Stimulated activated CD4-positive, alpha-beta T cell treated with anti-CD3 and anti-CD28 coated beads, Interleukin-4, amount 100 ng/mL, for 48 hours (primary cell): Measurements from ENCODE around the gene ANXA1.

ENCODE experiments used
- DNase-seq, 2 donors: peaks; one replicate each; pipeline ENCODE4 v3.0.0-alpha.2; 2020; ENCODE audit warnings: low read depth in 2 of 2

ANXA1 gene, protein sequence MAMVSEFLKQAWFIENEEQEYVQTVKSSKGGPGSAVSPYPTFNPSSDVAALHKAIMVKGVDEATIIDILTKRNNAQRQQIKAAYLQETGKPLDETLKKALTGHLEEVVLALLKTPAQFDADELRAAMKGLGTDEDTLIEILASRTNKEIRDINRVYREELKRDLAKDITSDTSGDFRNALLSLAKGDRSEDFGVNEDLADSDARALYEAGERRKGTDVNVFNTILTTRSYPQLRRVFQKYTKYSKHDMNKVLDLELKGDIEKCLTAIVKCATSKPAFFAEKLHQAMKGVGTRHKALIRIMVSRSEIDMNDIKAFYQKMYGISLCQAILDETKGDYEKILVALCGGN

DNA sequence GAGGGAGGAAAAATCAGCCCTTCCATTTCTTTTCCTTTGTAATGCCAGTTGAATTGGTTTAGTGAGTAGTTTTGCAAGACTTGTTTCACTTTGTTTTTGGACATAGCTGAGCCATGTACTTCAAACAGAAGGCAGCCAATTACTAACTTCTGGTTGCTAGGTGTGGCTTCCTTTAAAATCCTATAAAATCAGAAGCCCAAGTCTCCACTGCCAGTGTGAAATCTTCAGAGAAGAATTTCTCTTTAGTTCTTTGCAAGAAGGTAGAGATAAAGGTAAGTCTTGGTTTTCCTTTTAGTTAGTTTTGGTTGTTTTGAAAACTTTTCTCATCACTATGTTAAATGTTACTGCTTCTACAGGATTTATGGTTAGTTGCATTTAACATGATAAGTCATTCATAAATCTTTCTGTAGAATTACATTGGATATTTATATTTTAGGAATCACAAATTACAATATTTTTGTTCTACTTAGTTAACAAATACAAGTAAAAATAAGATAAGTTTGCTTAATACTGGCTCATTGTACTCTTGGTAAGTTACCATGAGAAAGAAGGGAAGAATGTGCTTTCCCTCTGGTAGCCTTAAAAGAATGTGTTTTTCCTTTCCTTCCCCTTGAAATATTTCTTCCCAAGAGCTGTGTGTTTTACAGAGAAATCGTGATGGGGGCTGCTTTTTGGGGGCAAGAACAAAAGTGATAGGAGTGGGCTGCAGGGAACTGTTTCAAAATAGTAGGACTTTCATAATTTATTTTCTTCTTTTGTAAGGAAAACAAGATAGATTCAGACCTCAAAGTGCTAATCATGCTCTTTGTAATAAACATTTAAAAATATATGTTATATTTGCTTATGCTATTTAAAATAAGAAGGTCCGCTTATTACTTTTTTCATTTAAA is at the start of gene ANXA1:
Gene ANXA1, plus strand, starts transcription at position 213 of the 890 bp plus-strand sequence. CDS start 6,671 bp downstream, outside the sequence.
- DNase-seq = no peak

DNA sequence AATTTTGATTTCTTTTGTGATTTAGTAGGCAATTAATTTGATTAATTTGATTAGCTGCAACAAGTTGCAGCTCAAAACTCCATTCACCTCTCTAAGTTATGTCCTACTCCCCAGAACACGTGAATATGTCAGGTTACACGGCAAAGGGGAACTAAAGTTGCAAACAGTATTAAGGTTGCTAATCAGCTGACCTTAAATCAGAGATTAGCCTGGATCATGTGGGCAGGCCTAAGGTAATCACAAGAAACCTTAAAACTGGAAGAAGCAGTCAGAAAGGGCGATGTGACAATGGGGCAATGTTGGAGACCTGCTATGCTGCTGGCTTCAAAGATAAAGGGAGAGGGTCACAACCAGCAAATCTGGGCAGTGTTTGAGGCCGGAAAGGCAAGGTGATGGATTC is 47.3 kb upstream of the ANXA1 start:
- DNase-seq = no peak

DNA sequence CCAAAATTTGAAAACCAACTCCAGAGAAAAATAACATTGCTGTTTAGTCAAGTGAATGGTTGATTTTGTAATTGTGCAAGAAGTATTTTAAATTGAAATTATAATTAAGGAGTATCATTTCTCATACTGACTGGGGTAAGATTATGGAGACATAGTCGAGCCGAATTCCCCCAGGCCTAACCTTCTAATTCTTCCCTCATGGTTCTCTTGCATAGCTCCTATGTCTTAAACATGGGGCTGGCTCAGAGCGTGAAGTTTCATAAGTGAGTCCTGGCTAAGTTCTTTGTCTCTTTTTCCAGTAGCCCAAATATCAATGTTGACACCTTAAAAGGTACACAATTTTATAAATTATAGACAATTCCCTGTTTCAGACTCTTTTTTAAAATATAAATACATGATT is 46.7 kb upstream of the ANXA1 start:
- no peak for DNase-seq

DNA sequence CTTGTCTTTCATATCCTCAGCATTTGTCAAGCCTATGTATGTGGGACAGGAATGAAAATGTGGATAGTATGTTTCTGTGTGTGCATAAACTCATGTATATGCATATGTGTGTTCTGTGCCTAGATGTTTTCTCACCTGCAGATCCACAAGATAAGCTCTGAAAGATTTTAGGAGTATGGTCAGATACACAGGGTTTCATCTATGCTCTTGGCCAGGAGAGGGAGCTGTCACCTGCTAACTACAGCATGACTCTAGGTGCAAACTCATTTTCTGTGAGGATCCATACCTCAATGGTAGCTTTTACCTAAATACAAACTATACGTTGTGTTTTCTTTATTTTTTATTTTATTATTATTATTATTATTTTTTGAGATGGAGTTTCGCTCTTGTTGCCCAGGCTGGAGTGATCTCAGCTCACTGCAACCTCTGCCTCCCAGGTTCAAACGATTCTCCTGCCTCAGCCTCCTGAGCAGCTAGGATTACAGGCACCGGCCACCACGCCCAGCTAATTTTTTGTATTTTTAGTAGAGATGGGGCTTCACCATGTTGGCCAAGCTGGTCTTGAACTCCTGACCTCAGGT is 44.1 kb upstream of the ANXA1 start:
- peak; percentile 45 to 48 for DNase-seq

DNA sequence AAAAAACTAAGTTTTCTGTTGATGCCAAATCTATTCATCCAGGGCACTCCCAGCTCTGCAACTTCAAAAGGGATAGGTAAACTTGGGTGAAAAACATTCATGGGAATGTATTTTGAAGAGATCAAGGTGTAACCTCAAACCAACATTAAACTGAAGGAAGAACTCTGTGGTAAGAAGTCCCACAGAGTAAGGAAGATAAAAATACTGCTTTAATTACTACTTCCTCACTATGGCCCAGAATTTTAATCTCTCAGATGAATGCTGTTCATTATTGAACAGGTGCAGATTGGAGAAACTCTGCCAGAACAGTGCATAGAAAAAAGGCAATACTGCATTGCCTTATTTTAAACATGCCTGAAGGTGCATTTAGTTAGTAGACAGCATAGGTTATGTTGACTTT is 37.6 kb upstream of the ANXA1 start:
- DNase-seq = no peak

DNA sequence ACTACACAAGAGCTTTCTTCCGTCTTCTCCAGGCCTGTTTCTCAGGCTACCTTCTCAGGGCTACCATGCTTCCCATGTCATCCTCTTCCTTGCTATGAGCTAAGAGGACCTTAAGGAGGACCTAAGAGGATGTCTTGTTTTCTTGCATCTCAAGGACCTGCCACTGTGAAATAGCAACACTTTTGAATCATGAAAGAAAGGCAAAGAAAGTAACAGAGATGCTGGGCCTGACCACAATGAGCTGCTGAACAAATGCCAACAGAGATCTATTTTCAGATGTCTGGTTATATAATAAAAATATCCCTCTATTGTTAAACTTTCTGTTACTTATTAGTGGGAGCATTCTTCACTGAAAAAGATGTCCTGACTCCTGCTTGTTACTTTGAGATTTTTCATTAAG is 36.7 kb upstream of the ANXA1 start:
- no peak for DNase-seq

DNA sequence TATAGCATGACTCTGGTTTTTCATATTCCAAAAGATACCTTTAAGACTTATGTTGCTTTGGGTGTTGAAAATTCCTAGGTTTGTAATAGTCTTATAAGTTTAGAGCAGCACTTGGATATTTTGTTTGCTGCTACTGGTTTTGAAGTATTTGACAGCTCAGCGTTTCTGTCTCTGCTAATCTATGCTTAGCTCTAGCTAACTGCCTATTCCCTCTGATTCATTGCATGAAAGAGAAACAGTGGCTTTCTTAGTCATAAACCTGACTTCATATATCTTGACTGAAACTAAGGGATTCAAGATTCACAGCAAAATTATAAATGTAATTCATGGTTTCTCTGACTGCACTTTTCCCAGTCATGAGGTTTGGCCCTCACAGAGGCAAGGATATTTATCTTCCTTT is 35.6 kb upstream of the ANXA1 start:
- DNase-seq = no peak

DNA sequence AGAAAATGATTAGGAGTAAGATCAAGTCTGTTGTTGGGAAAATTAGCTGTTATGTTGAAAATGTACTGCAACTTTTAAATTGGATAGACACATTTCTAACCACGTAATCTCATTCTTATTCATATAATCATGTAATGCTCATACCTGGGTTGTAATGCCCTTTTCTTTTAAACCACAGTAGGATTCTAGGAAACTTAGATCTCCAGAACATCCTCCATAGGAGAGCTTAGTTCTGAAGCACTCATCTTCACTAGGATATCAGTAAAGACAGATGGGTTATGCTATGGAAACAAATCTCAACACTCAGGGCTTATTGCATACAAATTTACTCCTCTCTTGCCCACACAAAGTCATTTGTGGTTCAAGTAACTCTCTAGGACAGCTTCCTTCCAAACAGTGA is 34.8 kb upstream of the ANXA1 start:
- DNase-seq = no peak

DNA sequence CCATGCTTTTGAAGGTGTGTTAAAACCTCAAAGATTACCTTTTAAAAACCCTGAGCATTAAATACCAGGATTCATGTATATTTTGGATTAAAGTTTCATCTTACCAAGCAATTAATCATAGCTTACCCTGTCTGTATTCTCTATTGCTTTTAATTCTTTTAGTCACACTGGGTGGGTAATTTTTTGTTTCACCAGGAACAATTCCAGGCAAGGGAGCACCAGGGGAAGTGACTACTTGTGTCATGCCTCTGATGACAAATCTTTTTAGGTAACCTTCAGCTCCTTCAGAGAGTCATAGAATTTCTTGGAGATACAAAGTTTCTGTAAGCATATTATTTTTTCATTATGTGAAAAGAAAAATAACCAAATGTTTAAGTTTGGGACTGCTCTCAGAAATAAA is 33.4 kb upstream of the ANXA1 start:
- DNase-seq = no peak

DNA sequence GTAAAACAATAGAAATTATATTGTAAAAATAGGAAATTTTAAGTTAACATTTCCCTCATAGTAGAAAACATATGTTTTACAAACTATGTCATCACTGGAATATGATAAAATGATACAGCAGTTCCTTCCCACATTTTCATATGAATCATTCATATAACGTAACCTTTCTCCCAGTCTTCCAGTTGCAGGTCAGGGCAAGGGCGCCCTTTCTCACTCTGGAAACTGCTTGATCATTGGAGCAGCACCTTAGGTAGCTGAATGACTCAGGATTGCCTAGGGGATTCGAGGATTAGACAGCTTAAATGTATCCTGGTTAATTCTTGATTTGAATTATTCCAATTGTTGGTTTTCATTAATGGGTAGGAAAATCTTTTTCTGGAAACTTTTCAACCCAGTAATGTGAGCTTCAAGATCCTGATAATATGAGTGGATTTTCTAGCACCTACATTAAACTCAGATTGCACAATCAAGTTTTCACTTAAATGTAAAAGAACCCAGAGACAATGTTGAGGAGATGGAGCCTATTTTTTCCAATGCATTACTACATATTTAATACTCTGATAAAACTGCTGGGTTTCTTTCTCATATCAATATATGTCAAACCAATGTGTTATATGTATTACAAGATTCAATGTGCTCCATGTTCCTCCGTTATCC is 32.6 kb upstream of the ANXA1 start:
- DNase-seq = no peak

DNA sequence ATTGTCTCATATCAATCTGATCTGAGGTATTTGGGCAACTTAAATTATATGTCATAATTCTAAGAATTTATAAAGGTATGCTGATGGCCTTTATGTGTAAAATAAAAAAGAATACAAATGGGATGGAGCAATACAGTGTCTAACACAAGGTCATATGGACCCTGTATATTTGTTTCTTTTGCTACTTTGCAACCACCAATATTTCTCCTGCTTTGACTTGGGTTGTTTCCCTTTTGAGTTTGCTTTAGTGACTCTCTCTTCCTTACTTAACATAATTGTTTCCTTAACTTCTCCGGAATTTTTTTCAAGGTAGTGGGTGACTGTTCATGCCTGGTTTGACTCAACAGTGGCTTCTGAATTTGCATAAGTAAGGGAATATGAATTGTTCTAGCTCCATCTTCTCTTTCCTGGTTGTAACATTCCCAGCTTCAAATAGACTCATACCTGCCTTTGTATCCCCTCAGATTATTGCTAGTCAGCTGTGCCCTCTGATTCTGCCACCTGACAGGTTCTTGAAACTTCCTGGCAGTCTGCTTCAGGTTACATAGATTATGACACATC is 30.2 kb upstream of the ANXA1 start:
- DNase-seq = no peak

DNA sequence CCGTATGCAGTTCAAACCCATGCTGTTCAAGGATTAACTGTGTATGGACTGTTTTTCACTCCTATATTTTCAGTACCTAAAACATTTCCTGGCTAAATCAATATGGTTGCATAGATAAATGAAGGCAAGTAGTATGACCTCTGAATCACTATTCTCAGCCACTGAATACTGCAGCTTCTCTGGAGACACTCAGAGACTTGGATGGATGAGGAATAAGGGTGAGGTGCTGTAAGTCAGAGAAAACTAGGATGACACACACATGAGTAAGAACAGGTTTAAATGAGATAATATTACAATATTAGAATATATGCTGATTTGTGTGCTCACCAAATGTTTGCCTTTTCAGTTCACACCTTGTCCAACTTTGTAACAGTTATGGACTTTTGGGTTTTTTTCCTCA is 26.0 kb upstream of the ANXA1 start:
- DNase-seq = no peak

DNA sequence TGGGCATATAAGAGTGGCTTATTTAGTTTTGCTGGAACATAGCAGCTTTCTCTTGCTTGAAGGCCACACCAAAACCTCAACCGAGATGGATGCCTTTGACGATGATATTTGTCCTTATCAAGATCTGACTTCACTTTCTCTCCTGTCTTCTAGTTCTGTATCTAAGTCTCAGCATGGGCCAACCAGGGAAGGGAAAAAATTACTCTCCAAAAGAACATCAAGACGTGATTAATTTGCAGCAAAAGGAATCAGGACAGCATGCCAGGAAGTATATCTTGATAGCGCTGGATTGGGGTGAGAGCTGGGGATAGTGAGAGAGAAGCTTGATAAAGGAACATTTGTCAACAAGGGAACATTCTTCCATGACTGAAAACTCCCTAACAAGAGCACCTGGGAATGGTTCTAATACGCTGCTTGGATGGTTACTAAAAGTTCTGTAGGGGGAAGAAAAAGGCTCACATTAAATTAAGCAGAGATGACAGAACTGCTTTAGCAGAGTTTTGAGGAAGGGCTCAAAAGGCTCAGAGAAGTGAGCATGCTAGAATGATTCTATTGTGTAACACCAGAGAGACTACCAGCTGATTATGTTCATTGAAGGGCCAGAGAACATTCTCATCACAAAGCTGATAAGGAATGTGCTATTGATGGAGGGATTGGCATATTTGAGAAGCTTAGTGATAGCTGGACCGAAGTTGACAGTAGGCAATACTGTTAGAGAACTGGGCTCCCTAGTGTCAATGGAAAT is 21.6 kb upstream of the ANXA1 start:
- DNase-seq = no peak

DNA sequence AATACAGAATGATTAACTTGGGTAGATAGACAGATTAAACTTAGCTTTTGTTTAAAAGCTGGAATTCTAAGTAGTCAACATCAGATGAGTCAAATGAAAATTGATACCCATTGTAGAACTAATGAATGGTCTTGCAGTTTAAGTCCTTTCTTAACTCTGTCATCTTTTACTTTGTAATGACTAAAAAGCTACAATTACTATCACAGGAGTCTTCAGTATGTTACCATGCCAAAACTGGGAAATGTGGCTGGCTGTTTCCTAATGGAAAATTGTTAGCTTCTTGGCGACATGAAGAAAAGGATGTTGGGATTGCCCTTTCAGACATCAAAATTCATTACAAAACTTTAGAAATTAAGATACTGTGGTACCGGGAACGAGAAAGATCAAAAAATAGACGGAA is 20.2 kb upstream of the ANXA1 start:
- no peak for DNase-seq

DNA sequence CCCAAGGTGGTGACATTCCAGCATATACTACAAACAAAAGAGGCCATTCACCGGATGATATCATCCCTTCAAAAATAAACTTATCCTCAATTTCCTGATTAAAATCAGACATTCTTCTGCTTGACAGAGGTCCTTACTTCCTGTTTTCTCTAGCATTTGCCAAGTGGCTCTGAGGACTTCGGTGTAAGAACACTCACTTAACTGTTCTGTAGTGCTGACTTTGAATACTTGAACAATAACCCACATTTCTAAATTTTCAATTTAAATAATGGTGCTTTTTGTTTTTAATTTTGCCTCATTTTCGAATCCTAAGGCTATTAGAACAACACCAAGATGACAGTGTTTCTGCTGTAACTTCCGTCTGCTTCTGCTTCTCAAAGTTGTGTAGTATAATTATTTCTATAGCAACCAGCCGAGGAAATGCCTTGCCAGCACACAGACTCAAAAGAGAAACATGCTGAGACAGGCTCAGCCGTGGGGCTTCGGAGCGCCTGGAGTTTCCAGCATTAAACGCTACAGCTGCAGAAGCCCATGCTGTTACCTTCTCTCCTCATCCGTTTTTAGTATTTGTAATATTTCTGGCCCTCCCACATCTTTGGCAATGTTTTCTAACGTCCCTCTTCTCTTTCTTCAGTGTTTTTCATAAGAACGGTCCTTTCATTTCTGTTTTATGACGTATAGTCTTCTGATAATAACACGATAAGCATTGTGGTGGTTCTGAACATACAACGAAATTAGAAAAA is 19.5 kb upstream of the ANXA1 start:
- peak; percentile 30 to 39 for DNase-seq

DNA sequence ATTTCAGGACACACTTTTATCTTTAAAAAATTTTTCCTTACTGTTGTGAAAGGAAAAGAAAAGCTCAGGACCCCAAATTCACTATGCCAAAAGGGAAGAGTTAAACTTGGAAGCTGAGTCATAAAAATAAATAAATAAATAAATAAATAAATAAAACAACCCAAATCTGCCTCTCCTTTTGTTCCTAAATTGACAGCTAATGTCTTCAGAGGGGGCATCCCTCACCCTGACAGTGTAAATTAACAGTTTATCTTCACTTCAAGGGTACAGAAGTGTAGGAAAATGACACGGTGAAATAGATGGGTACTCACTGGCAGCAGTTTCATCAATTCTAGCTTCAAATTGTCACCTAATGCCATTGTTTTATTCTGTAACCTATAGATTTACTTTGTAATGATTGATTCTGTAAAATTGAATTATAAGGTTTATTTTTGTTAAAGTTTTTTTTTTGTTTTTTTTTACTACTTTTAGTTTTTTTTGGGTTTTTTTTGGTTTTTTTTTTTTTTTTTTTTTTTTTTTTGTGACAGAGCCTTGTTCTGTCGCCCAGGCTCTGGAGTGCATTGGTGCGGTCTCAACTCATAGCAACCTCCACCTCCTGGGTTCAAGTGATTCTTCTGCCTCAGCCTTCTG is 18.5 kb upstream of the ANXA1 start:
- no peak for DNase-seq

DNA sequence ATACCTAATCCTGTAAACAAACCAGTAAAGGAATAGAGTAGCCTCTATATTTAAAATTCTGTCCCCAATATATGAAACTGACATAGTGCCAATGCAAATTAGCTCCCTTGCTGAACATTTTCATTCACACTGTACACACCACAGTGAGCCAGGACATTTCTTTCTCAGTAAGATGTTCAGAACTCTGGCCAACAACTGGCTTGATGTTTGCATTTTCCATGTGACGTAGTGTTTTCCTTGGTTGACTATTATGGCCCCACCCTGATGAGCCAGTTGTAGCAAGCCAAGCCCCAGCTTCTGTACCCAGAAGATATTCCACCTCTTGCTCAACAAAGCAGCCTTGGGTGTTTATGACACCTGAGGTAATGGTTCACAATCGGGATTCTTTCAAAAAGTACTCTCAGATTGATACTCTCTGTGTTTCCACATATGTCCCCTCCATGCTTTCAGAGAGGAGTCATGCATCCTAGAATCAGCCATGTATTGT is 17.7 kb upstream of the ANXA1 start:
- DNase-seq = no peak

DNA sequence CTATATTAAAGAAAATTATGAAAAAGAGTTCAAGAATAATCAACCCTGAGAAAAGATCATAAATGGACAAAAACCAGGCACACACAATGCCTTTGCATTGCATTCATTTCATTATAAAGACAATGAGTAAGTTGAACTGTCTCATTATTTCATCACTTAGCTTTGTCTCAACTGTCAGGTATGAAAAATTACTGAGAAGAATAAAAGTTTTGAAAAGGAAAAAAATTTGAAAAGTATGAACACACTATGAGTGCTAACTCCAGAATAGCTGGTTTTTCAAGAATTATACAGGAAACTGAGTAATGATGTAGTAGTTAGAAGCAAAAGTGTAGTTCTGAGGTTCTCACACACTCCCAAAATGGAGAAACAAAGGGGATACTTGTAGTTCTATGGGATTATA is 16.3 kb upstream of the ANXA1 start:
- DNase-seq = no peak

DNA sequence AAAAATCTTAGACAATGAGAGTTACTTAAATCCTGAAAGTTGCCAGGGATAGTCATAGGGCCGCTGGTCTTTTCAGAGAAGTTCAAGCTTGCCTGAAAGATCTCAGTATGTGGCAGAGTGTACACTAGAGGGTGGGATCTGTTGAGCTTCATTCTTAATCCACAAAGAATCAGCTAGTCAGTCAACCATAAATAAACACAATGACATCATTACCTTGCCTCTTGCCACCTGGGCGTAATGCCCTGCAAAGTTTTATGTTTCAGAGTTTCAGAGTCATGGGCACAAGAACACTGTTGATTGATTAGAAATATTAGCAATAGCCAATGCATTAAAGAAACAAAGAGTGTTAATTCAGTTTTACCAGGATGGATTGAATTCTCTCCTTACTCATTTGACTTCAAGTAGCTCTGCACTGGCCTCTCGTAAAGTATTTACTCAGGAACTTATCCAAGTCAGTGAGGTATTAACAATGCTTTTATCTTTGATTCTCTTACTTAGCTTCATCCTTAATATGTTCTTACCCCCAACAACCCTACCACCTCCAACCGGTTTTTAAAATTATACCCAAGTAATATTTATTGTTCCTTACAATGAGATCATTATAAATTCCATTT is 14.3 kb upstream of the ANXA1 start:
- DNase-seq = no peak
